NT2/D1 (cell line): Measurements from ENCODE around the gene SARNP.

Experiments used
- YY1 ChIP-seq: IDR thresholded peaks from 2 replicates; pipeline ENCODE4 v1.6.1; 2011; ENCODE audit not compliant: insufficient read length, insufficient read depth
- ZNF274 ChIP-seq: IDR thresholded peaks from 2 replicates; pipeline ENCODE4 v1.6.1; 2011; ENCODE audit warnings: mild to moderate bottlenecking, low read depth, low read length

- TF ChIP-seq ZNF274 (no peak), YY1 (no peak)
These were observed 5.9 kb upstream of the SARNP start for GRCh38 chr12:55823419-55823818.
